Activated CD4-positive, alpha-beta T cell treated with anti-CD3 and anti-CD28 coated beads for 4 hours (primary cell): ENCODE data around the gene NCEH1.

Experiments
- DNase-seq, 2 donors: peaks; one replicate each; pipeline ENCODE4 v3.0.0-alpha.2; 2020

NCEH1 gene

GRCh38 chr3:172641291-172641690 is 69.6 kb downstream of the NCEH1 start:
- no peak for DNase-seq

DNA sequence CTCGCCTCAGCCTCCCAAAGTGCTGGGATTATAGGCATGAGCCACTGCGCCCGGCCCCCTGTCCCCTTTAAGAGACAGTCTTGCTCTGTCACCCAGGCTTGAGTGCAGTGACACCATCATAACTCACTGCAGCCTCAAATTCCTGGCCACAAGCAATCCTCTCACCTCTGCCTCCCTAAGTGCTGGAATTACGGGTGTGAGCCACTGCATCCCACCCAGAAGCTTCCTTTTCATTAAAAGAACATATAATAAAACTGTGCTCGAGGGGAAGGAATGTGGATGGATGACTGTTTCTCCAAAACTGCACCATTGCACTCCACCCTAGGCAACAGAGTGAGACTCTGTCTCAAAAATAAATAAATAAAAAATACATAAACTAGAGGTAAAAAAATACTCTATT is 70.1 kb downstream of the NCEH1 start:
- DNase-seq = no peak

DNA sequence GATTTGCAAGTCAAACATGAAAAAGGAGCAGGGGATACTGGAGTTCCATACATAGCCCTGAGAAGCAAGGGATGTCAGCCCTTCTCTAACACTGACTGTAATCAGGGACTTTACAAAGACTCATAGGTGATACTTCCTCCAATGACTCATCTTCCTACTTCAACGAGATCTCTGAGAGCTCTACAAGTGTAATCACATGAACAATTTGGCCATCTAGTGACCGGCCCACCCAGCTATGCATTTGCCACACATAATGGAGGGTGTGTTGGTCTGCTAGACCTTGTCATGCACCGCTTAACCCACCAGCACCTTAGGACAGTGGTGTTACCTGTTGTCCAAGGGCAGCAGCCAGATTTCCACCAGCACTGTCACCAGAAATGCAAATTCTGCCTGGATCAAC is 75.3 kb downstream of the NCEH1 start:
- DNase-seq = no peak

GRCh38 chr3:172634948-172635347 is 75.9 kb downstream of the NCEH1 start:
- no peak for DNase-seq

DNA sequence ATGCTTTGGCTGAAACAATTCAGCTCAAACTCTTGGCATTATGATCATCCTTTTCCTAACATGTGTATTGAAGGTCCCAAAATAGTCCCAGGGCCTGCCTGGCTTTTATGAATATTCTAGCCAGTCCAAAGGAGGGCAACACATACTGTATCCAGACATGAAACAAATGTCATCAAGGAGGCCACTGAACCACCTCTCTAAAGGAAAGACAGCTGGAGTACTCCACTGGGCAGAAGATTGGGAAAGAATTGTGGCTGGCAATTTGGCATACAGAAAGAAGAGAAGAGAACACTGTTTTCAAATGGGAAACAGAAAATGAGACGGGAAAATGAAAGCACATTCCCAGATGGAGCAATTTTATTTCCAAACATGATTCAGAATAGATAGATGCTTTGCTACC is 80.6 kb downstream of the NCEH1 start:
- DNase-seq = no peak

- no peak for DNase-seq
Observed at GRCh38 chr3:172629470-172629869, 81.4 kb downstream of the NCEH1 start.

DNA sequence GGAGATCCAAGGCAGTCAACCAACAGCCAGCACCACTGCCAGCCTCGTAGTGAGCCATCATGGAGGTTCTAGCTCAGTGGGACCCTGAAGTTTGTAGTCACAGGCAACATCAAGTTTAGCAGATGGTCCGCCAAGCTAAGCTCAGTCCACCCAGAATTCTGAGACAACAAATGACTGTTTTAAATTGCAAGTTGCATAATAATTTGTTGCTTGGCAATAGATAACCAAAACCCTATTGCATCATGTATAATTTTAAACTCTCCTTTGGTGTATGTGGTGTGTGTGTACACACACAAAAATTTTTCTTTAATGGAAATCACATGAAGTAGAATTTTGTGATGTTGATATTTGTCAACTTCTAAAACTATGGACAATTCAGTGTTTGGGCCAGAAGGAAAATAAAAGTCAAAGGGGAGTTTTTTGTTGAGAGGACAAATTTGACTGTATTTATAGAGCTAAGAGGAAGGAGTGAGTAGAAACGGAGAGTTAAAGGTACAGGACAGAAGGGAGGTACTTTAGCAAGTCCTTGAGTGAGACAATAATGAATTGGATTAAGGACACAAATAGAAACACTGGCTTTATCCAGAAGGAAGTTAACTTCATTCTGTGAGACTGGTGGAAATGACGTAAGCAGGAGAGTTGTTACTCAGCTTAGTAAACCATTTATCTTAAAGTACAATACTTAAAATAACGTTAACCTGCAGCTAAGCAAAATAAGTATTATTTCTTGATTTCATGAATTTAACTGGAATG is 83.6 kb downstream of the NCEH1 start:
- no peak for DNase-seq

- DNase-seq = no peak
Observed at GRCh38 chr3:172626021-172626640, 84.7 kb downstream of the NCEH1 start.

GRCh38 chr3:172625404-172625803 is 85.5 kb downstream of the NCEH1 start:
- DNase-seq = no peak

- no peak for DNase-seq
Observed at GRCh38 chr3:172624999-172625398, 85.9 kb downstream of the NCEH1 start.

DNA sequence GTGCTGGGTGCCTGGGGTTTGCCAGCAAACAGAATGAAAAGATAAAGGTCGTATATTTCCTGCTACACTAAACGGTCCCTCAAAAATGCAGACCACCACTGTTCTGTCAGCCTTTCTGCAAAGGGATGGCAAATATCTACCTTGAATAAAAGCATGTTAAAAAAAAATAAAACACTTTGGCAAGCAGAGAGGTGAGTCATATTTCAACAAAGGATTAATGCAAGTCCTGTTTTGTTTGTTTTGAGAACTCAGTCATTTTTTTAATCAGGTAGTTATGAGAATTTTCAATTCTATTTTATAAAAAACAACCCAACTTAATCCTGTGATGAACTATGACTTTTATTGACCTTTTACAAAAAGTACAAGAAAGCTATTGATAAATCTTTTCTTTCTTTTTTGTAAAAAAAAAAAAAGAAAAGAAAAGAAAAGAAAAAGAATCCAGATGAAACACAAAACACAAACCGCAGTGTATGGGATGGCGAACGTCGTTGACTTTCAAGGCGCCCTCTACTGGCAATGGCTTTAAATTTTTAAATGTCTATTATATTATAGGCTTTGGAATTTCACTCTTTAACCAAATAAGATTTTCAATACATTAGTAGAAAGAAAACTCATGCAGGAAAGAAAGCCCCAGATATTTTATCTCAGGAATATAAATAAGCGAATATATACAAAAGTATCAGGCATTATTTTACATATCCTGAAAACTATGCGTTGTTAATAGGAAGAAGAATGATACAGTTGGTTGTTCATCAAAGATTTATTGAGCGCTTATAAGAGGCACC is 87.8 kb downstream of the NCEH1 start:
- peak; percentile 38 to 53 for DNase-seq

- DNase-seq = no peak
Observed at GRCh38 chr3:172622156-172622555, 88.7 kb downstream of the NCEH1 start.

GRCh38 chr3:172617976-172618375 is 92.9 kb downstream of the NCEH1 start:
- no peak for DNase-seq

GRCh38 chr3:172617013-172617706 is 93.7 kb downstream of the NCEH1 start:
- no peak for DNase-seq

DNA sequence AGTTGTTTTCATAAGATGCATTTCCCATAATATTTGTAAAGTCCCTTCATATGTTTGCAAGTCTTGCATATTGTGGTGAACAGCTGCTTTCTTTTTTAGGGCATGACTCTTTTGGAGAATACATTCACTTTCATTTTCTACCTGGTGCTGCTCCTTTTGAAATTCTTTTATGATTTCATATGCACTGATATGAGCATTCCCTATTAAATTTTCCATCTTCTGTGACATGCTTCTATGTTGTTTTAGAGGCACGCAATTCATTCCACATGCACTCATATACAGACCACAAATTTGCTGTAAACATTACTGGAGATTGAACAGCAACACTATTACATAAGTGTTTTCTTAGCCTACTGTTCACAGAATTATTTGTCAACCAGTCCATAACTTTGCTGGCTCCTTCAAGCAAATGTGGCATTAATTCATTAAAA is 94.8 kb downstream of the NCEH1 start:
- no peak for DNase-seq

GRCh38 chr3:172615296-172615695 is 95.6 kb downstream of the NCEH1 start:
- no peak for DNase-seq

DNA sequence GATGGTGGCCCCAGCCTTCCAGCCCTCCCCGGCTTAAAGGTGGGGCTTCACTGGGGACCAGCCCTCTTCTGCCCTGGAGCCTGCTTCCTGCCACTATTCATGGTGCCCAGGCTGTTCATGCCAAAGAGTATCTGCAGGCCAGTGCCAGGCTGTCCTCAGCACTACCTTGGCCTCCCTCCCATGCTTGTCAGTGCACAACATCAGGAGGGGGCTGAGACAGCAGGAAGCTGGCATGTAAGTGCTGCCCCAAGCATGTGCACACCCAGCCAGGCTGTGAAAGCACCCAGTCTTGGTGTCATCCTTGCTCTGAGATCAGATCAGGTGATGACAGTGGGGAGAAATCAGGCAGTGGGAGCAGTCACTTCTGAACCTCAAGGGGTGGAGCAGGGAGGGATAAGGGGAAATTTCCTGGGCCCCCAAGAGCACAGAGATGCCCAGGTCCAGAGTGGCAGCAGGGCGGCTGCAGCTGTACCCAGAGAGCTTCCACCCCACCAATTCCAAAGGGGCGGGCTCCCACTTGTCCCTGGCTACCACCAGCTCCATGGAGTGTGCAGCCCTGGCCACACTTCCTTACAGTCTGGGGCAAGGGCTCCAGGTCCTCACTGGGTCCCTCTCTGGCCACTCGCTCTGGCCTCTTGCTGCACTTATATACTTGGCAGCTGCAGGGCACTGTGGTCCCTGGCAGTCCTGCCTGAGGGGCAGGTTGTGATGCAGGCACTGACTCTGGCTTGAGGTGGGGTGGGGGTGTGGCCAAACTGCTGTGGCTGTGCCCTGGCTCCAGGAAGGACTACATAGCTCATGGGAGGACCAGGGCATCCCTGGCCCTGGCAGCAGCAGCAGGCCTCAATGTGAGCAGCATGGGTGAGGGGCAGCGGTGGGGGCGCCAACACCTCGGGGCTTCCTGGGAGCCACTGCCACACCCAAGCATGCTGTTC is 96.3 kb downstream of the NCEH1 start:
- DNase-seq = no peak

DNA sequence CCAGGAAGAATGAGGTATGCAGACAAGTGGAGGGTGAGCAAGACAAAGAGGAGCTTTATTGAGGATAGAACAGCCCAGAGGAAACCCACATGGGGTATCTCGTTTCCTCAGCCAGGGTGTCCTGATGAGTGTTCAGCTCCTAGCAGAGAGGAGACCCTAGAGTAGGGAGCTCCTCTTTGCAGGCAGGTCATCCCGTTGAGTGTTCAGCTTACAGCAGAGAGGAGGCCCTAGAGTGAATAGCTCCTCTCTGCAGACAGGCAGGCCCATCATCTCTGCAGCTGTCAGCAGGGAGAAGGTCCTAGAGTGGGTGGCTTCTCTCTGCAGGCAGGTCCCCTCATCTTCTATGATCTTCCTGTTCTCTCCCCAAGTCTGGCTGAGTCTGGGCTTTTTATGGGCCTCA is 97.0 kb downstream of the NCEH1 start:
- no peak for DNase-seq

GRCh38 chr3:172612871-172613678 is 97.8 kb downstream of the NCEH1 start:
- DNase-seq = no peak

GRCh38 chr3:172609750-172610149 is 101.1 kb downstream of the NCEH1 start:
- DNase-seq = no peak

GRCh38 chr3:172608575-172608974 is 102.3 kb downstream of the NCEH1 start:
- DNase-seq = no peak
